EL (cell line): ENCODE data around the gene CAMK2B.

ENCODE experiments used
- DNase-seq: peaks from one replicate; pipeline ENCODE4 v3.0.0-alpha.2; 2016

The CAMK2B gene

DNA sequence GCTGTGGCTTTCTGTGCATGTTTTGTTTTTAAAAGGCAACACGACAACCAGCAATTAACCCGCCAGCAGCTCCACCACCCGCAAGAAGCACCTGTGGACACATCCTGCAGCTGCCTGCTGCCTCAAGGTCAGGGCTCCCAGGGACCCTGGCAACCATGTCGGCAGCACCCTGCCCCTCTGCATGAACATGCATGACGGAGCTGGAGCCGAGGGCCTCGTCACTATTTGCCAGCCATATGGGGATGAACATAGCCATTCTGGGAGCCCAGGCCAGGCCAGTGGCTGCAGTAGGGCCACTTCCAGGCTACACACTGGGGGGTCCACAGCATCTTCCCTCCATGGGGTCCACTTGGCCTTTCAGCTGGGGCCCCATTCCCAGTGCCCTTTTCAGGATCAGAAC, 52.9 kb downstream of the CAMK2B start:
- DNase-seq, result no peak

DNA sequence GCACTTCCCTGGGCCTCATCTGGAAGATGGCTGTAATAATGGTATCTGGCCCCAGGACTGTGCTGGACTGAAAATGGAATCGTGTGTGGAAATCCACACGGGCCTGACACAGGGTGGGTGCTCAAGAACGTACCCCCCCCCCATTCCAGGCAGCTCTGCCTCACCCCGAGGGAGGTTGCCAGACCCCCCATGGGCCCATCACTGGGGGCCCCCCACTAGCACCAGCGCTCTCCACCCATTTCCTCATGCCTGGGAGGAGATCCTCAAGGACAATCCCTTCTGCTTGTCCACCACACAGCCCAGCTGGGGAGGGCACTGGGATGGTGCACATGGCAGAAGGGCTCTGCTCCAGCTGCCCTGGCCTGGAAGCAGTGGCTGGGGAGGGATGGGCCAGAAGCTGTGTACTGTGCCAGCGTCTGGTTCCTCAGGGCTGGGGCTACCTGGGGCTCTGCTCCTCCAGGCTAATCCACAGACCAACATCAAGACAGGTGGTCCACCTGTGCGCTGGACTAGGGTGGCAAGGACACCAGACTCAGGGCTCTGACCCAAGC, 55.4 kb downstream of the CAMK2B start:
- no peak for DNase-seq

DNA sequence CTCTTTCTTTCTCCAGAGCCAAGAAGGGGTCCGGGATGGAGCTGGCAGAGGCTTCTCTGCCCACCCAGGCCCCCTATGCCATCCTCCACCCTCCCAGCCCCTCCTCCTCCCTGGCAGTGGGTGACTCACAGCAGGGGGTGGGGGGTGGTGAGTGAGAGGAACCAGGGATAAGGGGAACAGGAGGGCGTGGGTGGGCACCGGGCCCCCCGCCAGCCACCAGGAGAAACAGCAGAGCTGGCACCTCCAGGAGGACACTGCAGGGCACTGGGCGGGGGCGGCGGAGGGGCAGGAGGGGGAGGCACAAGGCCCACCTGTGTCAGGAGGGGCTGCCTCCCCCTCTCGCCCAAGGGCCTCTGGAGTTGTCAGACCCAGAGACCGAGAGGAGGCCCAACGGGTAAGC, 56.0 kb downstream of the CAMK2B start:
- DNase-seq, result no peak

DNA sequence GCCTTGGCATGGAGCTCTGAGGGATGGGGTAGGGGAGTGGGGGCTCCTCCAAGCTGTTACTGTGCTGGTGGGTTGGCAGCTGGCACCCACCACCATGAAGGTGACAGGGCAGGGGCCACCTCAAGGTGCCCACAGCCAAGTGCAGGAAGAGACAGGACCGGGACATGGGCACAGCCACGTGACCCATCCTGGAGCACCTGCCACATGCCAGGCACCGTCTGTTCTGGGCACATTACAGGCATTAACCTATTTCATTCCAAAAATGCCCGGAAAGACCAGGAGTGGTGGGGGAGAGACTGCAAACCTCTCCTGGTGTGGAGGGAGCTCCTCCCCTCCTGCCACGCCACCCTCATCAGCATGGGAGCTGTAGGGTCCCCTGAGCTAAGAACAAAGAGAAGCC, 56.7 kb downstream of the CAMK2B start:
- no peak for DNase-seq

DNA sequence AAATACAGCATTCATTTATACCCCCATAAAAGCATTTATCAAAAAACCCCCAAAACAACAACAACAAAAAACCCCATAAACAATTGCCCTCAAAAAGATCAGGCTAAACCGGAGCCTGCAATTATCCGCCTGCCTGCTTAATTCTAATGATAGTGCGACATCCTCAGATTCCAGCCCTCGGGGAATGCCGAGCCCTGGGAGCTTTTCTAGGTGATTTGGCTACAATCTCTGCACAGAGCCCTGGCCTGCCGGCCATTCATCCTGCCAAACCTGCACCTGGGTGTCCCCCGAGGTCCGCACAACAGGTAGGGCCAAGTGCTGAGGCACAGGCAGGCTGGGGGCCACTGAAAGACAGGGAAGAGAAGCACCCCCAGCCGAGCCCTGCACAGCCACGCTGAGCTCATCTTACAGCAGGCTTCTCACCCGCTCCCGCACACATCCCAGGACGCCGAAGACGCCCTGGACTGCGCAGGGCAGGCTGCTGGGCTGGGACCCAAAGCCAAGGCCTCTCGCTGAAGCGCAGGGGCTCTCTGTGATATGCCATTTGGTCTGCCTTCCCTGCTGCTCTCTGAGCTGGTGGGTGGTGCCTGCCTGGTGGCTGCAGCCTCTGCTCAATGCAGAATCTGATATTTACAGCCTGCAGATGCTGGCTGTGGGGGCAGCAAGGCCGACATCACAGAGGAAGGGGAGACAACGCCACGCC, 57.5 kb downstream of the CAMK2B start:
- no peak for DNase-seq

DNA sequence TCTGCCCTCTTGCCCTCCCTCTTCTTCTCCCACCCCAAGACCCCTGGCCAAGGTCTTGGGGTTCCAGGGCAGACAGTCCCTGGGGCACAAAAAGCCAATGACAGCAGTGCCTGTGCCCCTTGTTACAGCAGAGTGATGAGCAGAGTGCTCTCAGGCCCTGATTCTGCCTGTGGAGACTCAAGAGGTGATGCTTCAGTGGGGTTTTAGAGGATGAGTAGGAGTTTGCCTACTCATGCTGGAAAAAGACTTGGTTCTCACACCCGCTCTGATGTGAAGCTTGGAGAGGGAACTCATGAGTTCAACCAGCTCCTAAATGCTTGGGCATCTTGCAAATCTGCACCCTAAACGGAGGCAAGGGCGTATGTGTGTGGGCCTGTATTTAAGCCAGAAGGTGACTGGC, 58.2 kb downstream of the CAMK2B start:
- no peak for DNase-seq

DNA sequence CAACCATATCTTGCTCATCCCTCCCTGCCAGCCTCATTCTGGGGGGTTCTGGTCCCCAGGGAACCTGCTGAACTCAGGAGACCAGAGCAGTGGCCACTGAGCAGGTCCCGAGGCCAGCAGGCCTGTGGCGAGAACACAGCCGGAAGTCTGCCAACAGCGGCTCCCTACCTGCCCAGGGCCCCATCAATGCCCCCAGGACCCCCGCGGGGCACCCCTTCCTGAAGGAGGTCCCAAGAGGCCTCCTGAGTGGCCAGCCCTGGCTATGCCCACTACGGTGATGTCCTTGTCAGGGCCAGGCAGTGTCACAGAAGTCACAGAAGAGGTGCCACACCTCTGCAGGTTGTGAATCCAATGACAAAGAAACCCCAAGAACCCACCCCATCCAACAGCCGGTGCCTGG, 58.9 kb downstream of the CAMK2B start:
- DNase-seq, result no peak

DNA sequence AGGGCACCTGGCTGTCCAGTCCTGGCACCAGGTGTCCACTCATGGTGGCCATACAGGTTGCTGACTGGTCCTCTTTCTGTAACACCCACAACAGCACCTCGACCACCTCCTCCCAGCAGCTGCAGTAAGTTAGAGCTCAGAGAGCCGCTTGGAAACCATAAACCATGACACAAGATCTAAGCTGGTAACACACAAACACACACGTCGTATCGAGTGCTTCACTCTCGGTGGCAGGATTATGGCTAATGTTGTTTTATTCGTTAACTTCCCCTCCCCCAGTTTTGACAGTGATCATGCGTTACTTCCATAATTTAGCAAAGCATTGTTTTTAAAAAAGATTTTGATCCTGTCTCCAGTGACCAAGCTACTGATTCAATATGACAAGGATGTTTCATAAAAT, 59.7 kb downstream of the CAMK2B start:
- DNase-seq, result no peak

DNA sequence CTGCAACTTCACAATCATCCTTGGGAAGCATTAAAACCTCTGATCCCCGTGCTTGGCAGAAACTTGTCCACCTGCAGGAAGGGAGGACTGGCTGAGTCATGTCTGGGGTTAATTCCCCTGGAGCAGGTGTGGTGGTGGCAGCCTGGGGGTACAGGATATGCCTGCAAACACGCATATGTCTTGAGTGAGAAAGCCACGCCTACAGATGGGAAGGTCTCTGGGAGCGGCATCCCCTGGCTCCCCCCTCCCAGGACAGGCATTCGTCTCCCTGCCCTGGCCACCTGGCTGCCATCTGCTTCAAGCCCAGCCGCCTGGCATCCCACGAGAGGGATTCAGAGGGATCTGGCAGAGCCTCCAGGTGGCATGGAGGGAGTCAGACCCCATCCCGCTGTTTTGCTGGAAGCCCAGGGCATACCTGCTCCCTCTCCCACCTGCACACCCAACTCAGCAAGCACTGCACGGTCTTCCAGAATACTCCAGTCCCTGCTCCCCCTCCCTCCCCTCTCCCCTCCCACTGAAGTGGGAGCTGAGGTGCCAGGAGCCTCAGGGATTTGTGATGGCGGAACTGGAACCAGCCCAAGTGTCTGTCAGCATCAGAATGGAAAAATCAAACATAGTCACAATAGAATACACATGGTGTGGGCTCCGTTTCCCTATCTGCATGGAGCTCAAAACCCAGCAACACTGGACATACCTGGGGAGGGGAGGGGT, 61.0 kb downstream of the CAMK2B start:
- no peak for DNase-seq

DNA sequence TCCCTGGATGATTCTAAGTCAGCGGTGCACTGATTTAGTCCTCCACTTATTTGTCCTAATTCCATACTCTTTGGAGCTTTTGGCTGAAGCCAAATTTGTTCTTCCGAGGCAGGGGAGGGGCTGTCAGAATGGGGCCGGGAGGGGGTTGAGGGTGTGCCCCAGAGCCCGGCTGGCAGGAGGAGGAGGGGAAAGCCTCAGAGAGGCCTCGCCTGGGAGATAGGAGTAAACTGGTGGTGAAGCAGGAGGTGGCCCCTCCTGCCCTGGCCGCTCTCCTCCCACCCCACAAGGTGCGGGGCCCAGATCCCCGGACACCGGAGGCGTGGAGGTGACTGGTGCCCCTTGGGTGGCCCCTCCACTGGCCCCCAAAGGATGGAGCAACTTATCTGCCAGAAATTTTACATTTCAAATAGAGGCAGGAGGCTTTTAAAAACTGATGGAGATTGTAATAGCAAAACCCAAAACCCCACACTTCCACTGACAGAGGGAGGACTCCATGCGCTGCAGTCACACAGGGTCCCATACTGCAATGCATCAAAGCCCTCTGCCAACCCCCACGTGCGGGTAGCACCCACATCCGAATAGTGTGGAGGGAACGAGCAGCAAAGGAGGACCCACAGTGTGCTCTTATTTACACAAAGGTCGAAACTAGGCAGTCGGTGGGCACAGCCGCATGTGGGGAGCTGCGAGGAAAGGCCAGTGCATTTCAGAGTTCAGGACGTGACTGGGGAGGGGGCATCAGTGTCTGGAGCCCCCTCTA, 61.9 kb downstream of the CAMK2B start:
- no peak for DNase-seq

DNA sequence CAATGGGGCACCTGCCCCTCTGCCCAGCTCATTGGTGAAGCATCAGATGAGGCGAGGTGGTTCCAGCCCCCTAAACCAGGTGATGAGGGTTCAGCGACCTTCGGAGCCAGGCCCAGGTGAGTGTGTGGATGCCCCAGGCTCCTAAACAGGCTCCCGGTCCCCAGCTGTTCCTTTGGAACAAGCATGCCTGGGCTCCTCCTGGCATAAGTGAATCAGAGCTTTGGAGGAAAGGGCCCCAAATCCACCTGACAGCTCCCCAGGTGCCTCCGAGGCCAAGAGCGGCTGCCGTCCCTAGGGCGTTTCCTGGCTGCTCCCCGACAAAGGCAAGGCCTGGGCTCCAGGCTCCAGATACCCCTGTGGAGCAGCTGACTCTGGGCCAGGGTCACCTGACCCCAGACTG, 63.4 kb downstream of the CAMK2B start:
- no peak for DNase-seq

DNA sequence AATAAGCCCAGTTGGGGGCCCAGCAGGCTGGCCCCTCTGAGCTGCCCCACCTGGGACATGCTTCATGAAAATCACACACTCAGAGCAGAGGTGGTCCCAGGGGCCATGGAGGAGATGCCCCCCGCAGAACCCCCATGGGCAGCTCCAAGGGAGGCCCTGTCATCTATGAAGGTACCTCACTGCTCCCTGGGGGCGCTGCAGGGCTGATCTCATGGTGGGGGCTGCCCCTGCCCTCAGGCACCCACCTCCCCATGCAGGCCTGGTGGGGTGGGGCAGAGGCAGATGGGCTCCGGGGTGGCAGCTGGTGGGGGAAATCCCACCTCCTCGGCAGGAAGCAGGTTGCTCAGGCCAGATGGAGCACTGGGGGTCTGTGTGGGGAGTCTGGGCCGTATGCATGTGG, 64.2 kb downstream of the CAMK2B start:
- DNase-seq, result no peak

DNA sequence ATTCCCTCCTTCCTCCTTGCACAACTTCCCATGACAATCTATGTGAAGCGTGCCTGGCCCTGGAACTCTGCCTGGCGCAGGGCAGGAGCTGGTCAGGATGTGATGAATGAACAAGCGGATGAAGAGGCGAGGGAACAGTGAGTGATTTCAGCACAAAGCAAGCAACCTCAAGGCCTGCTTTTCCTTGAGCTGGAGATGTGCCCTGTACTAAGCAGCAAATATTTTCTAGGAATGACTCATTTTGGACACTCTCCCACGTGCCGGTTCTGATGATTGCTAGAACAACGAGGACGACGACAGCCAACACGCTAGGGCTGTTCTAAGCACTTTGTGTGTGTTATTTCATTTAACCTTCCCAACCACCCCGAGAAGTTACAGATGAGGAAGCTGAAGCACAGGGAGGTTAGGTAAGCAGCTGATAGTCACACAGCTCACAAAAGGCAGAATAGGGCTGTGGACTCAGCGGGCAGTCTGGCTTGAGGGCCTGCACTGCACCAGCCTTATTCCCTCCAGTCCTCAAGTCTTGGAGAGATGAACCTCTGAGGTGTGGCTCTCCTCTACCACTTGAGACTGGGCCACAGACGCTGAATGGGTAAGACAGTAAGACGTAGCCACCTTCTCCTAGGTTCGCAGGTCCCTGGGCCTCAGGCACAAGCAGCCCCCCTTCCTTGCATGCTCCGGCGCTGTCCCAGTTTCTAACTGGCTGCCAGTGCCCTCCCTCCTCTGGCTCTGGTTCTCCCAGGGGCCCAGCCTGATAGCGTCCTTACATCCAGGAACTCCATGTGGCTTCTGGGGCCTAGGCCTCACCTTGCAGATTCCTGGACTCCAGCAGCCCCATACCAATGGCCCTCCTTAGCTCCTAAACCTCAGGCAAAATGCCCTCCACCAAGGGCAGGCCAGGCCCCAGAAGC, 65.6 kb downstream of the CAMK2B start:
- peak; percentile 94 for DNase-seq

DNA sequence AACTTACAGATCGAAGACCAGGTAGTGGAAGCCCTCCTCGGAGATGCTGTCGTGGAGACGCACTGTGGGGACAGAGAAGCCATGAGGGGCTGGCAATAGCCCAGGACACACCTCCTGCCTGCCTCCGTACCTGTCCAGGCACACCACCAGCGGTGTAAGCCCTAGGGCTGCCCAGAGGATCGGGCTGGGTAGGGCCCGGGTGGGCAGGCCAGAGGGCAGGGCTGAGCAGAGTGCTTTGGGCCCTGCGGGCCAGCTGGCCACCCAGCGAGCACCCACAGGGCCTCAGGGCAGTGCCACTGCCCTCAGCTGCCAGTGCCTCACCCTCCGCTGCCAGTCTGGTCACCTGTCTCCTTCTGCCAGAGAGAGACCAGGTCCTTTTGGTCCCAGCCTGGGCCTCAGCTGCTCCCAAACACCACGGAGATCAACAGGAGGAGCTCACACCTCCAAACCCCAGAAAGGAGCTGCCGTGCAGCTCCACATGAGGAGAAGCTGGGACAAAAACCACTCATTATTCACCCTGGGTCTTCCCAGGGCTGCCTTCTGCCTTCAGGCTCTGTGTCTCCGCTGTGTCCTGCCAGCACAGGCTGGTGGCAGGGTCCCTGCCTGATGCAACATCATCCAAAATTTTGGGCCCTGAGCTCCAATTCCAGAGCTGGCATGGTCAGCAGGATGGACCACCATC, 66.4 kb downstream of the CAMK2B start:
- no peak for DNase-seq

DNA sequence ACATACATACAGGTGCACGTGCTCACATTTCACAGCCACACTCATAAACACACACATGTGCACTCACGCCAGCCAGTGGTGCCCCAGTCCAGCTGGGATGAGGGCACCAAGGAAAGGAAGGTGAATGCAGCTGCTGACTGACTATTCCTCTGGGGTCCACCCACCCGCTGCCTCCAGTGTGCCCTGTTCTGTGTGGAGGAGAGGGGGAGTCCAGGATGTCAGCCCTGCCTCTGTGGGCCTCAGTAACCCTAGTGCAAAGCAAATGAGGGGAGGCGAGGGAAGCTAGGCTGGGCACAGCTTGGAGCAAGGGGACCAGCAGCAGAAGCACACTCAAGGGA, 67.0 kb downstream of the CAMK2B start:
- DNase-seq, result no peak

DNA sequence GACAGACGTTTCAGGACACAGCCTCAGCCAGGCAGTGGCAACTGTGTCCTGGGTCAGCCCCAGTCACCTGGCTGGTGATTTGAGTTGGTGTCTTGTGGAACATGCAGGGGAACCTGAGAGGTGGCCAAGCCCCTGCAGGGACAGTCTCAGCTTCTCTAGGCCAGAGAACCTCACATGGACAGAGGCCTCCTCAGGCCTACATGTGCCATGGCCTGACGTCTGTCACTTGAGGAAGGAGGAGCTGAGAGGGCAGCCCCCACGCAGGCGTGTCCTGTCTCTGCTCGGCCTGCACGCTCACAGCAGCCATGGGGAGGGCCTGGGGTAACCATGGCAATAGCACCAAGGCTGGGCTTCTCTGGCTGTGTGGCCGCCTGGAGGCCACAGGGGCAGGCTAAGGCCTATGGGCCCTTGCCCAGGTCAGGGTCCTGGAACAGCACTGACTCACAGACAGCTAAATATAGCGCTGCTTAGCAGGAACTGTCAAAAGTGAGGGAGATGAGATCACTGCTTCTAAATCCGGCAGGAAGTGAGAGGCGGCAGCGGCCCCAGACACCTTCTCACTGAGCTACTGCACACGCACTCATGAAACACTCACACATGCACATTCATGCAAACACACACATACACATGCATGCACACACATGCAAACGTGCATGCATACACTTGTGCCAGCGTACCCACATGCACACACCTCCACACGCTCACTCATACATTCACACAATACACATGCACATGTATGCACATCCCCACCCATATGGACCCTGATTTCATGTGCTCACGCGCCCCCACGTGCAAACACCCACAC, 67.6 kb downstream of the CAMK2B start:
- DNase-seq, result peak; percentile 86

DNA sequence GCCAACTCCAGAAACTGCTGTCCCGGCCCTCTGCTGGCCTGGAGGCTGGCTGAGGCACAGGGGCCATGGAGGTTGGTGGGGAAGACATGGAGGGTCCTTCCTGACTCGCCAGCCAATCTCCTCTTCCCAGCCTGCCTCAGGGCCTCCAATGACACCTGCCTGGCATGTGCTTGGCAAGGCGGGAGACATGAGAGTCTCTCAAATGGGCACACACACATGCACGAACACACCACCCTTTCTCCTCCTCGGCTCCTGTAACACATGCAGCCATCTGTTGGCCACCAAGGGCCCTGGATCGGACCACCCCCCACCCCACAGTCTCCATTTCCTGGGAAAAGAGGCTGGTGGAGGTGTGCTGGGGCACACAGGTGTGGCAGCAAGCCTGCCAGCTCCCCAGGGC, 68.2 kb downstream of the CAMK2B start:
- DNase-seq, result no peak

DNA sequence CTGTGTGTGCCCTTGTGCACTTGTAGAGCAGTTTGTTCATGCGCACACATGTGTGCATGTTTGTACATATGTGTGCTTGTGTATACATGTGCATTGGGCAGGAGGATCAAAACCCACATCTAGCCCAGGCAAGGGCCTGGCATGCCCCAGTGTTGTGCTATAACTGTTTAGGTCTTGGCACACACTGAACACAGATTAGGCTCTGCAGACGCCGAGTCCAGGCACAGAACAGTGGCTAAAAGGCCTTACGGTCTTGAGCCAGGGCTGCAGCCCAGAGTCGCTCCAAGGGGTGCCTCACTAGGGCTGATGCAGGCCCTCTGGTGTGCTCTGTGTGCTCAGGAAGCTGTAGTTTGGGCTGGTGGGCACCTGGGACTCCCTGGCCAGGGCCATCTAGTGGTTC, 68.9 kb downstream of the CAMK2B start:
- no peak for DNase-seq

DNA sequence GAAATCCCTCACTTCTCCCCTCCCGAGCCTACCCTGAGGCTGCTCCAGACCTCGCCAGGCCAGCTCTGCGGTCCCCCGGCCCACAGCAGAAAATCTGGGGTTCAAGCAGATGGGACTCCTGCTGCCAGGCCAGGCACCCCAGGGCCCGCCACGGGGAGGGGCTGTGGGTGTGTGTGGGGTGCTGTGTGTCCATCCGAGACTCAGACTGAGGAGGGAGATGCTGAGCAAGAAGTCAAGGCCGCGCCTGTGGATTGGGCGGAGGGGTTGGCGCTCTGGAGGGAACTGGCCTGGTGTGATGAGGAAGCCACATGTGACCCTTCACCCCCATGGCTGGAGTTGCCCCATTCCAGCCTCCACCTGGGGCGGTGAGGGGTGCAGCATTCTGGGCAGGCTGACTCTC, 73.5 kb downstream of the CAMK2B start:
- no peak for DNase-seq

DNA sequence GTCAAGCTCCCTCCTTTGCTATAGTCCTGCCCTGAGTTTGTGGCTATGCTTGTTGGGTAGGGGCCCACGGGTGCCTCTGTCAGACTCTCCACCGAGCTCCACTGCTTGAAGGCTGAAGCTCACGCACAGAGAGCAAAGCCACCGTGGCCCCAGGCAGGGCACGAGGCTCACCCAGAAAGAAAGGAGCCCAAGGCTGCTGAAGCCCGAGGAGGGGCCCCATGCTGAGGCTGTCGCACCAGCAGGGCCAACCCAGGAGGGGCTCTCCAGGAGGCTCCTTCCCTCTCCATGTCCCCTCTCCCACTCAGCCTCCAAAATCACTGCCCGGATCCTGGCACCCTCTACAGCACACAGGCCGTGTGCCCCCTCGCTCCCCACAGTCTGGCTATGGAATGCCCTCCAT, 74.1 kb downstream of the CAMK2B start:
- no peak for DNase-seq

DNA sequence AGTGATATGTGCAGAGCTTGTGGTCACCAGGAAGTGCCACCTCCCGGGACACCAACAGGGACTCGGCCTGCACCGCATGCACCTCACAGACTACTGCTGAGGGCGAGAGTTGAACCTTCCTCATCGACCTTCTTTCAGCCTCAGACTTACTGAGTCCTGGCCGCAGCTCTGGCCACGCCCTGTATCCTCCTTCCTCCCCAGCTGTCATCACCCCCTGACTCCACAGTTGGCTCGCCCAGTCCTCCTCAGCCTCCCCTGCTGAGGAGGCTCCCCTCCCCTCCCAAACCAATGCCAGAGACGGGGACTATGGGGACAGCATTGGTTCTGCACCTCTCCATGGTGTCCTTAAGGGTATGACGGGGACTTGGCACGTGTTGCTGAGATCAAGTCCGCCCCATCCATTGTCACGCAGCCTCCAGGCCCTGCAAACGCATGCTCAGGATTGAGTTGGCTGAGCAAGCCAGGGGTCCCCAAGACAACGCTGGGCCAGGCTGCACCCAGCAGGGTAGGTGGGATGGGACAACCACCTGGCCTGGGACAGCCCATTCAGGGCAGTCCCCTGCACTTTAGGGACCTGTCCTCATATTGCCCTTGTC, 75.7 kb downstream of the CAMK2B start:
- no peak for DNase-seq
